ENCODE results near the gene C17orf113. TPM values are rescaled to one million over a fixed set of nuclear protein-coding genes. Genes with fewer than 3 reads are reported as not detected.

The C17orf113 gene
- total RNA-seq, 2 experiments from 2014 or later: 0.42 to 0.55 TPM

DNA sequence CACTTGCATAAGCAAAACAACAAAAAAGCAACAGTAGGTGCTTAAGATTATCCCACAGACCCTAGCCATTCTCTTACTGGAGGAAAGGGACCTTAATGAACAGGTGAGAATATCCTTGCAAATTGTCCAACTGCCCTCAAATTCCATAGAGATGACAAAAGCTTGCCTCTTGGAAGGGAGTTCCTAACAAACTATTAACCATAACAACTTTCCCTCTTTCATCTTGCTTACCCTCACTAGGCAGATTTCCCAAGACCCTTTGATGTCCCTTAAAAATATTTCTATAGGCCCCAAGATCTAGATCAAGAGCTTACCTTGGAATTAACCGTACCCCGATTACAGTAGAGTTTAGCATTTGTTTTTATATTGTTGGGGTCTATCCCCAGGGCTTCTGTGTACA, 62.0 kb downstream of the C17orf113 start:
- H3K27me3 ChIP-seq (ENCODE audit: control insufficient read depth in 1 of 2, insufficient read depth in 2 of 2, low read length in 2 of 2): no peaks in the 10 kb centered on the region
- TF ChIP-seq, protein P1, sequence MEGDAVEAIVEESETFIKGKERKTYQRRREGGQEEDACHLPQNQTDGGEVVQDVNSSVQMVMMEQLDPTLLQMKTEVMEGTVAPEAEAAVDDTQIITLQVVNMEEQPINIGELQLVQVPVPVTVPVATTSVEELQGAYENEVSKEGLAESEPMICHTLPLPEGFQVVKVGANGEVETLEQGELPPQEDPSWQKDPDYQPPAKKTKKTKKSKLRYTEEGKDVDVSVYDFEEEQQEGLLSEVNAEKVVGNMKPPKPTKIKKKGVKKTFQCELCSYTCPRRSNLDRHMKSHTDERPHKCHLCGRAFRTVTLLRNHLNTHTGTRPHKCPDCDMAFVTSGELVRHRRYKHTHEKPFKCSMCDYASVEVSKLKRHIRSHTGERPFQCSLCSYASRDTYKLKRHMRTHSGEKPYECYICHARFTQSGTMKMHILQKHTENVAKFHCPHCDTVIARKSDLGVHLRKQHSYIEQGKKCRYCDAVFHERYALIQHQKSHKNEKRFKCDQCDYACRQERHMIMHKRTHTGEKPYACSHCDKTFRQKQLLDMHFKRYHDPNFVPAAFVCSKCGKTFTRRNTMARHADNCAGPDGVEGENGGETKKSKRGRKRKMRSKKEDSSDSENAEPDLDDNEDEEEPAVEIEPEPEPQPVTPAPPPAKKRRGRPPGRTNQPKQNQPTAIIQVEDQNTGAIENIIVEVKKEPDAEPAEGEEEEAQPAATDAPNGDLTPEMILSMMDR (IDR thresholded peaks at IDR 0.05): no peak
- Mint-ChIP-seq H3K4me1 (ENCODE audit: low read depth) (no peaks in the 10 kb centered on the region), H3K27me3 (no peaks in the 10 kb centered on the region), H3K36me3 (ENCODE audit: low read depth) (peaks cover 97% of the 10 kb centered on the region), H3K27ac (no peak overlapping the region), H3K9me3 (no peaks in the 10 kb centered on the region), H3K4me3 (no peak overlapping the region)
- POLR2A ChIA-PET: no interaction called here
- H3K9me3 ChIP-seq (ENCODE audit: control insufficient read depth in 1 of 2, insufficient read depth in 1 of 2, low read length in 2 of 2): no peaks in the 10 kb centered on the region
- ATAC-seq (ENCODE audit: poor library complexity) (no peak), DNase-seq (no peak)
- H3K4me3 ChIP-seq (ENCODE audit: low read length): no peak overlapping the region
- CTCF ChIA-PET: no interaction called here
- peaks cover 88% of the 10 kb centered on the region for H3K36me3 ChIP-seq (ENCODE audit: insufficient read depth, low read length)
- intact Hi-C loops (cut with DNase I, micrococcal nuclease): no loop called here
- H3K4me1 ChIP-seq (ENCODE audit: insufficient read depth, low read length): no peaks in the 10 kb centered on the region
- no peak overlapping the region for H3K27ac ChIP-seq (ENCODE audit: low read depth in 1 of 2, low read length in 2 of 2)

Other genes with a start within 250 kb of the C17orf113 start
- gene P3H4, start 238.7 kb downstream of the C17orf113 start, total RNA-seq: 1 to 10 TPM; 1.3 to 2.3 TPM
- gene FKBP10, start 237.6 kb downstream of the C17orf113 start, total RNA-seq: not detected
- gene NT5C3B, start 214.4 kb downstream of the C17orf113 start, total RNA-seq: 10 to 100 TPM; 25.7 to 29.7 TPM
- not detected for gene KLHL10, start 212.8 kb downstream of the C17orf113 start, total RNA-seq
- gene KLHL11, start 185.2 kb downstream of the C17orf113 start, total RNA-seq: 10 to 100 TPM; 32.9 to 34.0 TPM
- gene ACLY, start 131.7 kb downstream of the C17orf113 start, total RNA-seq: 10 to 100 TPM; 25.9 to 28.3 TPM
- 1 to 10 TPM; 2.2 to 2.7 TPM for gene ODAD4, start 120.0 kb downstream of the C17orf113 start, total RNA-seq
- gene CNP, start 83.8 kb downstream of the C17orf113 start, total RNA-seq: 10 to 100 TPM; 19.2 to 23.4 TPM
- 100 to 1,000 TPM; 117 to 140 TPM for gene DNAJC7, start 33.2 kb downstream of the C17orf113 start, total RNA-seq
- 10 to 100 TPM; 12.5 to 12.9 TPM for gene NKIRAS2, start 30.5 kb downstream of the C17orf113 start, total RNA-seq
- gene ZNF385C, start 47.9 kb upstream of the C17orf113 start, total RNA-seq: under 1 TPM in 1 of 2 experiments, not detected in 1; 0.20 TPM
- 10 to 100 TPM; 33.5 to 35.6 TPM for gene DHX58, start 62.1 kb upstream of the C17orf113 start, total RNA-seq
- gene KAT2A, start 70.8 kb upstream of the C17orf113 start, total RNA-seq: 10 to 100 TPM; 38.5 to 42.4 TPM
- gene HSPB9, start 72.2 kb upstream of the C17orf113 start, total RNA-seq: not detected
- 10 to 100 TPM; 66.4 to 71.2 TPM for gene RAB5C, start 104.4 kb upstream of the C17orf113 start, total RNA-seq
- gene KCNH4, start 130.5 kb upstream of the C17orf113 start, total RNA-seq: under 1 TPM; 0.17 to 0.25 TPM
- not detected for gene HCRT, start 134.9 kb upstream of the C17orf113 start, total RNA-seq
- gene GHDC, start 143.9 kb upstream of the C17orf113 start, total RNA-seq: 1 to 10 TPM; 6.8 to 8.3 TPM
- 100 to 1,000 TPM in 1 of 2 experiments, 10 to 100 TPM in 1; 99.4 to 104 TPM for gene STAT5B, start 225.8 kb upstream of the C17orf113 start, total RNA-seq
- 100 to 1,000 TPM; 141 to 150 TPM for gene STAT5A, start 237.9 kb upstream of the C17orf113 start, total RNA-seq